Testis (tissue), 2 donors: ENCODE measurements around the gene STYXL1.

ENCODE experiments used
- POLR2A ChIP-seq: fragments of 450-650 bp; IDR thresholded peaks from one replicate; pipeline ENCODE4 v1.6.1; 2017; ENCODE audit warnings: antibody characterized with exemption, mild to moderate bottlenecking, moderate library complexity
- TF ChIP-seq, protein P1 (sequence below), 3 experiments: fragments of 450-650 bp in 2 of 3; fragments of 200-600 bp in 1 of 3; sonication (generic) in 1 of 3; IDR thresholded peaks; one replicate each; pipeline ENCODE4 v1.5.1; 2016 to 2019; ENCODE audit warnings: antibody characterized with exemption in 3 of 3, mild to moderate bottlenecking in 2 of 3, moderate library complexity in 1 of 3

DNA sequence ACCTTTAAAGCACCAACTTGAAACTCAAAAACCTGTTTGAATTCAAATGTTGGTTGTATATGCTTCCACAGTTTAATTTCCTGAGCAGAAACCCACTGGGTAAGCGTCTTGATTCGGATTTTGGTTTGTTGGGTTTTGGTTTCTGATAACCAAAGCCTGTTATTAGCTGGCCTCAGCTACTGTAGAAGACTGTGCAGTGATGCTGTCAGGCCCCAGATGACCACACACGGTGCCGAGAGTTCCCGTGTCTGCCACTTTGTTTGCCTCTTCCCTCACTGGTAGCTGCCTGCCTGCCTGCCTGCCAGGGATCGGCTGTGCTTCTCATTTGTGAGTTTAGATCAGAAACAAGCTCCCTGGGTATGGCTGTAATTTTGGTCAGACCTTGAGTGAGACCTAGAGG lies 5.7 kb upstream of the STYXL1 start:
- no peak for TF ChIP-seq POLR2A
- TF ChIP-seq, protein P1, sequence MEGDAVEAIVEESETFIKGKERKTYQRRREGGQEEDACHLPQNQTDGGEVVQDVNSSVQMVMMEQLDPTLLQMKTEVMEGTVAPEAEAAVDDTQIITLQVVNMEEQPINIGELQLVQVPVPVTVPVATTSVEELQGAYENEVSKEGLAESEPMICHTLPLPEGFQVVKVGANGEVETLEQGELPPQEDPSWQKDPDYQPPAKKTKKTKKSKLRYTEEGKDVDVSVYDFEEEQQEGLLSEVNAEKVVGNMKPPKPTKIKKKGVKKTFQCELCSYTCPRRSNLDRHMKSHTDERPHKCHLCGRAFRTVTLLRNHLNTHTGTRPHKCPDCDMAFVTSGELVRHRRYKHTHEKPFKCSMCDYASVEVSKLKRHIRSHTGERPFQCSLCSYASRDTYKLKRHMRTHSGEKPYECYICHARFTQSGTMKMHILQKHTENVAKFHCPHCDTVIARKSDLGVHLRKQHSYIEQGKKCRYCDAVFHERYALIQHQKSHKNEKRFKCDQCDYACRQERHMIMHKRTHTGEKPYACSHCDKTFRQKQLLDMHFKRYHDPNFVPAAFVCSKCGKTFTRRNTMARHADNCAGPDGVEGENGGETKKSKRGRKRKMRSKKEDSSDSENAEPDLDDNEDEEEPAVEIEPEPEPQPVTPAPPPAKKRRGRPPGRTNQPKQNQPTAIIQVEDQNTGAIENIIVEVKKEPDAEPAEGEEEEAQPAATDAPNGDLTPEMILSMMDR (IDR thresholded peaks at IDR 0.05) = no peak
